ENCODE results near the gene MCUR1.

DNA sequence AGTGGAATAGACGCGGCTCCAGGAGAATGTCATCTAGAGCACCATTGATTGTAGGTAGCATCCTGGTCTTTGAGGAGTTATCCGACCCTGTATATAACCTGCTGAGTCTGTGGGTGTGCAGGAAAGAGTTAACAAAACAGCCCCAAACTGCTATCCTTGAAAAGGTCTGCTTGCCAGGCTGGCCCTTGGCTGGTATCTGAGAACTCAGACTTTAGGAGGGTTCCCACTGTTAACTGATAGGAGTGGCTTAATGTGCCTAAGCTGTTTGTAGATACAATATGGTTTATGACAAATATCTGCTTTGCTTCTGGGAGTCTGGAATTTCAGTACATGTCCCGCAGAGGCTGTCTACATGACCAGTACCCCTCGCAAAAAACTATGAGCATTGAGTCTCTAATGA, 27.6 kb upstream of the MCUR1 start:
- TF ChIP-seq ZNF384 (IDR thresholded peaks at IDR 0.05) (no peak), FOXK2 (IDR thresholded peaks at IDR 0.05) (no peak), FOXM1 (IDR thresholded peaks at IDR 0.05; ENCODE audit: borderline replicate concordance) (no peak), ELF4 (IDR thresholded peaks at IDR 0.05) (no peak)
- TF ChIP-seq, protein P1, sequence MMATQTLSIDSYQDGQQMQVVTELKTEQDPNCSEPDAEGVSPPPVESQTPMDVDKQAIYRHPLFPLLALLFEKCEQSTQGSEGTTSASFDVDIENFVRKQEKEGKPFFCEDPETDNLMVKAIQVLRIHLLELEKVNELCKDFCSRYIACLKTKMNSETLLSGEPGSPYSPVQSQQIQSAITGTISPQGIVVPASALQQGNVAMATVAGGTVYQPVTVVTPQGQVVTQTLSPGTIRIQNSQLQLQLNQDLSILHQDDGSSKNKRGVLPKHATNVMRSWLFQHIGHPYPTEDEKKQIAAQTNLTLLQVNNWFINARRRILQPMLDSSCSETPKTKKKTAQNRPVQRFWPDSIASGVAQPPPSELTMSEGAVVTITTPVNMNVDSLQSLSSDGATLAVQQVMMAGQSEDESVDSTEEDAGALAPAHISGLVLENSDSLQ (IDR thresholded peaks at IDR 0.05), result no peak
